GM18858 (cell line): ENCODE measurements around the gene DAP.
"Not testable (repeated sequence)": the region's sequence is repeated elsewhere in the genome, so short reads cannot be mapped to it uniquely, and the experiment has no call there.

Experiments
- ATAC-seq: cut with Tn5 transposase; IDR thresholded peaks from one replicate; pipeline ENCODE4 v1.9.1; 2021; ENCODE audit not compliant: unreplicated experiment

The DAP gene

DNA sequence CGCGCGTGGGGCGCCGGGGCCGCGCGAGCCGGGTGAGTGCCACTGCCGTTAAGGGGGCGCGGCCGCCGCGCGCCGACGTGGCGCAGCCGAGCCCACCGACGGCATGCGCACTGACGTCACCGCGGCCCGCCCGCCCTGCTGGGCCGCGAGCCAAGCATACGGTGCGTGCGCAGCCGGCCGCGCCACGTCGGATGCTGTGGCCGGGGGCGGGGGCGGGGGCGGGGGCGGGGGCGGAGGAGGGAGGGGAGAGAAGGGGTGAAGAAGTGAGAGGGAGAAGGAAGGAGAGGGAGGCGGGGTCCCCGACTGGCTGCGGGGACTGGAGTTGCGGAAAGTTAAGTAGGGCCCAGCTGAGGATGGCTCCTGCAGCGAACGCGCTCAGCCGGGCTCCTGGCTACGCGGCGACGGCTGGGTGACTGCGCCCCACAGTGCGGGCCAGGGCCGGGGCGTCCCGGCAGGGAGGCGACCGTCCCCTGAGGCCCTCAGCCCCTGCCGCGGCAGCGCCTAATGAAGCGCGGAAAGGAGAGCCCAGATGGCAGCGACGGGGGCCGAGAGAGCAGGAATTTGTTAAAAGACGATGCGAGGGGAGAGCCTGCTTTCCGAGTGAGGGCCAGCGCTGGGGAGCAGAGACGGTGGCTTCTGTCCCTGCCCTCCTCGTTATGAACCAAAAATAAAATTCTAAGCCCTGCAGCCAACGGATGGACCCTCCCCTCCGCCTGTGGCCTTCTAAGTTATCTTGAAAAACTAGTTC lies at the start of gene DAP:
Gene DAP (minus strand): TSS at position 50 of the 748 bp plus-strand sequence. CDS start 166 bp downstream, outside the sequence.
- peak; percentile 50 for ATAC-seq

GRCh38 chr5:10808347-10809226 lies 47.6 kb upstream of the DAP start:
- no peak for ATAC-seq

DNA sequence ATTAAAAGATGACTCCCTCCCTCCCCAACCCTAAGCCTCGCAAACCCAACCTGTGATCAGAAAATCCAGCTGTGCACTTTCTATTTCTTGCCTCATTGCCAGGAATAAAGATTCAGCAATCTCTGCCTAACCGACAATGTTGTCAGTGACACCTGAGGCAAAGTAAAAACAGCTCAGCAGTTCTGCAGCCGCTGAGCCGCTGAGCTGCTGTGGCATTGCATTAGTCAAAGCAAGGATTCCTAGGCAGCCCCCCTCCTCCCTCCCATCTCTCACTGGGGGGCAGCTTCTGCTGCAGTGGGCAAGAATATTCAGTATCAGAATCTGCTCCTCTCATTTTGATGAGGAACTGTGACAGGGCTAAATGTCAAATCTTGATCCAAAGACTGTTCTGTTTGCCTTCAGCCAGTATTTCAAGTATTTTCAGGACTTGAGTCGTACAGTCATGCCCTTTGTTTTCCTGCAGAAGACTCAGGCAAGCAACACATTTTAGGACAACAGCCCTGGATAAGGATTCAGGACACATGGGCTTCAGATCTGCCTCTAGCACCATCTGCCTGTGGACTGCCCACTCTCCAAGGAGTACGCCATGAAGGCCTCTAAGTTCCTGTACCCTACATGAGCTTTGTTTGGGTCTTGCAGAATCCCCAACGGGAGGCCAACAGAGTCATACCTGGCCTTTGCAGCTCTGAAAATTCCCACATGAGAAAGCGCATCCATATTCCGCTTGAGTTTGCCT lies 41.1 kb upstream of the DAP start:
- ATAC-seq: no peak

DNA sequence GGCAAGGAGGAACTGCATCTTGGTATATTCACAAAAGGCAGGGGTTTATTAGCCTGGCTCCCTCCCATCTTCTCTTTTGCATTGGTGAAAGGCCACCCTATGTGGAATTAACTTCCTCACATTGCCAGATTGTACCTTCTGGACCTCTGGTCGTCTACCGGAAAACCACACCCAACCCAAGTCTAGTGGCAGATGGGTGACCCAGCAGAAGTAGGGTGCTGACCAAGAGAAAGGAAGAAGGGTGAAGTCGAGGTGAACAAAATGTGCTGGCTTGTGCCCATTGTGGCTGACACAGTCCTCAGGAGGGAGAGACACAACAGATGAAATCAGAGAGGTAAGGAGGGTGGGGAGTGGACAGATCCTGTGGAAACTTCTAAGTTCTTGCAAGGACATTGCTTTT lies 39.8 kb upstream of the DAP start:
- ATAC-seq: no peak

- no peak for ATAC-seq
Measured at GRCh38 chr5:10797261-10797660, 36.2 kb upstream of the DAP start.

GRCh38 chr5:10793785-10794184 lies 32.8 kb upstream of the DAP start:
- no peak for ATAC-seq

DNA sequence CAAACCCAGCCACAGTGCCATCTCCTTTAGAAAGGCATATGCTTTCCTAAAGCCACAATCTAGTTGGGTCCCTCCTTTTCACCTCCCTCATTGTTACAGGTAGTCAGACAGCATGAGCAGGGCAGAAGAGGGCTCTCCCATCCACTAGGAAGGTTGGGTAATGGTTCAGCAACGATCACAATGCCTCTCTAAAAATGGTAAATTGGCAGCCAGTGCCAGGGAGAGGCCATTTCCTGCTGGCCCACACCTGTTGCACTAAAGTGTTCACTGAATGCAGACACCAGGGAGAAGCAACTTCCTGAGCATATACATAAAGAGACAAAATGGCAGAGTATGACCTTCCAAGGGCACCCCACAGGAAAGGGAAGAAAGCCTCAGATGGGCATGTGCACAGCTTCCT lies 31.3 kb upstream of the DAP start:
- no peak for ATAC-seq

- ATAC-seq: no peak
Measured at GRCh38 chr5:10789726-10790125, 28.7 kb upstream of the DAP start.

DNA sequence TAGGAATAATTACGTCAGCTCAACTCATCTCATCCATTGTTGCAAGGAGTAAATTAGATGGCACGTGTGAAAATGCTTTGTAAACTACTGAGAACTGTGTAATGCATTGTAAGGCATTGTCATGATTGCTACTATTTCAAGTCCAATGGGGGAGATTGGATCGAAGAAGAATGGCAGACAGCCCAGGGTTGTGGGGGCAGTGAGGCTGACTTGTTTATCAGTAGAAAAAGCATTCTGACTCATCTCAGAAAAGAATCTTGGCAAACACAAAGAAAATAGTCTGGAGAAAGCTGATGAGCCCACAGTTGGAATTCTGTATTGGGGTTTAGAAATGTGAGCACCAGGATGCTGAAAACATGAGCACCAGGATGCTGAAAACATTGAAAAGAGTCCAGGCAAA lies 28.0 kb upstream of the DAP start:
- ATAC-seq: no peak

- ATAC-seq: no peak
Measured at GRCh38 chr5:10788358-10788757, 27.3 kb upstream of the DAP start.

DNA sequence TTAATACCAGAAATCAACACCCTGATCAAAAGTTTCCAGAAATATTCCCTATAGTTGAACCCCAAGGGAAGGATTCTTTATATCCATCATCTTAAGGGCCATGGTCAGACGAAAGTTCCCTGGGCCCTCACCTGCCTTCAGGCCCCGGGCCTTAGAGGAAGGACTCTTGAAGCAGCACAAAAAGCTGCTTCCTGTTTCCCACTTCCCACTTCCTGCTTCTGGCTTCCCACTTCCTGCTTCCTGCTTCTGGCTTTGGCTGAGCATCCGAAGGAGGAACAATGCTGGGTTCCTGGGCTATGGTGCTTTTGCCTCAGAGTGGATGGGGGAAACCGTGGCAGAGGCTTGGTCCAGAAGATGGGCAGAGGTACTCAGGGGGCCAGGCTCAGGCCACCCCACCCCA lies 25.8 kb upstream of the DAP start:
- ATAC-seq: no peak

- ATAC-seq: not testable (repeated sequence)
Measured at GRCh38 chr5:10780208-10780607, 19.2 kb upstream of the DAP start.

- ATAC-seq: no peak
Measured at GRCh38 chr5:10779592-10779991, 18.6 kb upstream of the DAP start.

DNA sequence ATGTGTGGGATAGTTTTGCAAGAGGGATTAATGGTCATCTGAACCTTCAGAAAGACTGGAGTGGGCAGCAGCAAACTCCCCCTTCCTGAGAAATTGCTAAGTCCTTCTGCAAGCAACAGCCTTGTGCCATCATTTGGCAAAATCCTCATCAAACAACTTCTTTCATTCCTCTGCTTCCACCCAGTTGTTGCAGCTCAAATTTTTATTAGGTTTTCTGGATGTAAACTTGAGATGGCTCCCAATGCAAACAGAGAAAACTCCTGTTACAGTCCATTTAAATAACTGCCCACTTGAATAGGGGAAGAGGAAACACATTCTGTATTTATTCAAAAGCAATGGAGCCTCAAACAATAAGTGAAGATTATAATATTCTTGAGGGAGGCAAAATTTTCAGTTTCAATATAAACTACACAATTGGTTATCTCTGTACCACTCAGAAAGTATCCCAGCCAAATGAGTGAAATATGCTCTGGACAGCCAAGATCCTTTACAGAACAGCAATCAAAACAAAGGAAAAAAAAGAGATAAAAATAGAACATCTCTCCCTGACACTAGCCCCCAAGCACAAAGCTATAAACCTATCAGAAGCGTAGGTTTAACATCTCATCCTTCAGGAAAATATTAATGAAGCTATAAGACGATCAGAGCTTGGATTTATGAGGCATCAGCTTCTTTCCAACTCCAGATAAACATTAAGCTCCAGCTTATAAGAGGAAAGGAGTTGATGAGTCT lies 17.3 kb upstream of the DAP start:
- ATAC-seq: no peak

GRCh38 chr5:10775646-10776045 lies 14.6 kb upstream of the DAP start:
- no peak for ATAC-seq

- ATAC-seq: no peak
Measured at GRCh38 chr5:10772901-10773585, 12.0 kb upstream of the DAP start.

DNA sequence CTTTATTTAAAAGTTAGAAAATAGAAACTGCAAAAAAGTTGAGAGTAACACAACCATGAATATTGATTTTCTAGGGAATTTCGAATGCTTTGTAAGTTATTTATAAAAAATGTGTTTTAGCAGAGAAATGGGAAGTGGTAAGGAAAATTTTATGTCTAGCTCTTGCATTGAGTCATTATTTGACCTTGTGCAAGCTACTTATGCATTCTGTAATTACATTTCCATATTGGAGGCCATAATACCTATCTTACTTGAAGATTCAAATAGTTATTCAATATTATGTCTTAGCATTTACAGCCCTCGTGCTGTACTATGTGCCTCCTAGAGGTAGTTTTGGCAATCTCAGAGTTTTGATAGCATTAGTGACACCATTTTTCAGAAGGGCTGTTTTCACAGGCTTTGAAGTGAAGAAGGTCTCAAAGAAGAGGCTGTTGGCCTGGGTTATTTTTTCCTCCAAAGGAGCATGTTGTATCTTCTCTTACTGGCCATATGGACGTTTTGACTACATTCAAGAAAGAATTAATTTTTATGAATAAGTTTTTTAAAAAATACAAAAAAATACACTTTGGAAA lies 7.4 kb upstream of the DAP start:
- no peak for ATAC-seq

DNA sequence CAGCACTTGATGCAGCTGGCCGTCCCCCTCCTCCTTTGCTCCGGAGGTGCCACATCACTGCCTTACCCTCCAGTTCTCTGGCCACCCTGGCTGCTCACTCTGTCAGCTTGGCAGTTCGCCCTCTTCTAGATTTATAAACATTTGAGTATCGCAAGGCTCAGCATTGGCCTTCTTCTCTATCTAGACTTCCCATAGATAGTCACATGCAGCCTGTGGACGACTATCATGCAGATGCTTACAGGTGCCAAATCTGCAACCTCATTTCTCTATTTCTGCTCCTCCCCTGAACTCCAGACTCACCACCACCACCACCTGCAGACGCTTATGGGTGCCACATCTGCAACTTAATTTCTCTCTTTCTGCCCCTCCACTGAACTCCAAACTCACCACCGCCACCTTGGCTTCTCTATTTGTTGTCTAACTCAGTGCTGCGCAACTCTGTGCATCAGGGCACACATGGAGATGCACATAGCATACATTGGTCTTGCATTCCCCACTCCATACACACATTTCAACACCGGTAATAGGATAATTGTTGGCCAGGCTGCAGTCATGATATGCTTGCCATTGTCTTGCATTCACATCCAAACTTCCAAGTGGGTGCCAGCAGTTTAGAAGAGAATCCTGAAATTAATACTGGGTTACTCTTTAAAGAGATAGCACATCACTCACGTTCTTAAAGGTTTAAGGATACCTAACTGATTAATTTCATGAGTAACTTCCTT lies 1.9 kb upstream of the DAP start:
- ATAC-seq: no peak
